ENCODE measurements around the gene C10orf67.

DNA sequence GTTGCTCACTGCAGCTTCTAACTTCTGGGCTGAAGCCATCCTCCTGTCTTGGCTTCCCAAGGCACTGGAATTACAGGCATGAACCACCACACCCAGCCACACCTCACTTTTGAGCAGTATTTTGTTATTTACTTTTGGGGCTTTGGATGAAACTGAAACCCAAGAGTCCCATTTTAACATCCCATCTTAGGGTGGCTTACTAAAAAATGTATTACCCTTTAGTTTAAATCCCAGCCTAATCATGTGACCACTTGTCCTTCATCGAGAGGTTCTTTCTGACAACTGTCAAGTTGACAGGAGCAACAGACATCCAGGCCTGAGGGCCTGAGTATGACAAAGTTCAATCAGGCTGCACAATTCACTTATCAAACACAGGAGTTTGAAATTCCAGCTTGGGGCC lies 33.6 kb downstream of the C10orf67 start:
- TF ChIP-seq, protein P1, sequence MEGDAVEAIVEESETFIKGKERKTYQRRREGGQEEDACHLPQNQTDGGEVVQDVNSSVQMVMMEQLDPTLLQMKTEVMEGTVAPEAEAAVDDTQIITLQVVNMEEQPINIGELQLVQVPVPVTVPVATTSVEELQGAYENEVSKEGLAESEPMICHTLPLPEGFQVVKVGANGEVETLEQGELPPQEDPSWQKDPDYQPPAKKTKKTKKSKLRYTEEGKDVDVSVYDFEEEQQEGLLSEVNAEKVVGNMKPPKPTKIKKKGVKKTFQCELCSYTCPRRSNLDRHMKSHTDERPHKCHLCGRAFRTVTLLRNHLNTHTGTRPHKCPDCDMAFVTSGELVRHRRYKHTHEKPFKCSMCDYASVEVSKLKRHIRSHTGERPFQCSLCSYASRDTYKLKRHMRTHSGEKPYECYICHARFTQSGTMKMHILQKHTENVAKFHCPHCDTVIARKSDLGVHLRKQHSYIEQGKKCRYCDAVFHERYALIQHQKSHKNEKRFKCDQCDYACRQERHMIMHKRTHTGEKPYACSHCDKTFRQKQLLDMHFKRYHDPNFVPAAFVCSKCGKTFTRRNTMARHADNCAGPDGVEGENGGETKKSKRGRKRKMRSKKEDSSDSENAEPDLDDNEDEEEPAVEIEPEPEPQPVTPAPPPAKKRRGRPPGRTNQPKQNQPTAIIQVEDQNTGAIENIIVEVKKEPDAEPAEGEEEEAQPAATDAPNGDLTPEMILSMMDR (IDR thresholded peaks at IDR 0.05) = no peak
- TF ChIP-seq POLR2A (IDR thresholded peaks at IDR 0.05) = no peak
- no peak for TF ChIP-seq POLR2AphosphoS5 (IDR thresholded peaks at IDR 0.05)

Measured in gastroesophageal sphincter (tissue), 3 donors.